HEK293 (cell line): ENCODE data around the gene CNIH3.

Experiments used
- CTCF ChIA-PET: fragments of 350-600 bp; formaldehyde crosslinking; extraction: SDS; loops from one replicate; lab custom pipeline; 2021; ENCODE audit warnings: antibody characterized with exemption; lab: Yijun Ruan, JAX
- POLR2A ChIA-PET: fragments of 300-600 bp; formaldehyde crosslinking; extraction: SDS; loops from one replicate; lab custom pipeline; 2020; ENCODE audit warnings: antibody characterized with exemption, inconsistent platforms; lab: Yijun Ruan, JAX
- H3K27ac ChIP-seq: fragments of 200-500 bp; sonication (Bioruptor generic); 2 replicates; pipeline ENCODE4 v1.5.1; 2014; ENCODE audit warnings: low read depth, low read length, control low read depth, inconsistent platforms; ENCODE audit errors: extremely low read depth
- H3K36me3 ChIP-seq, 2 experiments: fragments of 200-500 bp in 1 of 2; sonication (Bioruptor generic) in 1 of 2; 1 replicate in 1 of 2; 2 replicates in 1 of 2; pipeline ENCODE4 v1.5.1; 2014 to 2017; ENCODE audit warnings: inconsistent platforms in 2 of 2, low read length in 2 of 2; ENCODE audit not compliant: control insufficient read depth in 2 of 2, insufficient read depth in 1 of 2
- H3K4me1 ChIP-seq: fragments of 200-500 bp; sonication (Bioruptor generic); 2 replicates; pipeline ENCODE4 v1.5.1; 2014; ENCODE audit warnings: mild to moderate bottlenecking, low read length, inconsistent platforms; ENCODE audit not compliant: control insufficient read depth, insufficient read depth
- H3K4me3 ChIP-seq: 2 replicates; pipeline ENCODE4 v1.5.1; 2011; ENCODE audit warnings: low read depth, mild to moderate bottlenecking, control low read depth, low read length, moderate library complexity
- H3K9me3 ChIP-seq: fragments of 200-500 bp; sonication (Bioruptor generic); 2 replicates; pipeline ENCODE4 v1.5.1; 2014; ENCODE audit warnings: low read depth, low read length, inconsistent platforms; ENCODE audit not compliant: control insufficient read depth, insufficient read depth
- GFI1B ChIP-seq: fragments of 450-650 bp; formaldehyde crosslinking; IDR thresholded peaks from 2 replicates; pipeline ENCODE4 v1.5.1; 2016; ENCODE audit warnings: missing biosample characterization, missing genetic modification characterization
- SCRT2 ChIP-seq: fragments of 450-650 bp; formaldehyde crosslinking; IDR thresholded peaks from 2 replicates; pipeline ENCODE4 v1.5.1; 2016; ENCODE audit warnings: missing biosample characterization, missing genetic modification characterization
- SETDB1 ChIP-seq: IDR thresholded peaks from one replicate; pipeline ENCODE4 v1.6.1; 2017; ENCODE audit warnings: mild to moderate bottlenecking, low read length, moderate library complexity, mixed read lengths; ENCODE audit not compliant: insufficient read length
- TCF7L2 ChIP-seq: IDR thresholded peaks from 2 replicates; pipeline ENCODE4 v1.6.1; 2011; ENCODE audit warnings: low read depth, mild to moderate bottlenecking, inconsistent platforms, low read length, moderate library complexity, borderline replicate concordance
- ZFP37 ChIP-seq: fragments of 450-650 bp; formaldehyde crosslinking; IDR thresholded peaks from 2 replicates; pipeline ENCODE4 v1.5.1; 2016; ENCODE audit warnings: missing biosample characterization, missing genetic modification characterization
- ZIC2 ChIP-seq: fragments of 450-650 bp; formaldehyde crosslinking; IDR thresholded peaks from 2 replicates; pipeline ENCODE4 v1.5.1; 2016; ENCODE audit warnings: missing biosample characterization, missing genetic modification characterization
- ZNF175 ChIP-seq: fragments of 450-650 bp; formaldehyde crosslinking; IDR thresholded peaks from 2 replicates; pipeline ENCODE4 v1.5.1; 2016; ENCODE audit warnings: missing biosample characterization, missing genetic modification characterization
- ZNF239 ChIP-seq: fragments of 450-650 bp; formaldehyde crosslinking; IDR thresholded peaks from 2 replicates; pipeline ENCODE4 v1.5.1; 2016; ENCODE audit warnings: missing biosample characterization, missing genetic modification characterization
- ZNF404 ChIP-seq: fragments of 450-650 bp; formaldehyde crosslinking; IDR thresholded peaks from 2 replicates; pipeline ENCODE4 v1.5.1; 2017; ENCODE audit warnings: missing biosample characterization, missing genetic modification characterization
- ZNF521 ChIP-seq: fragments of 450-650 bp; formaldehyde crosslinking; IDR thresholded peaks from 2 replicates; pipeline ENCODE4 v1.5.1; 2017; ENCODE audit warnings: missing biosample characterization, mild to moderate bottlenecking, missing genetic modification characterization
- ZNF548 ChIP-seq: fragments of 450-650 bp; formaldehyde crosslinking; IDR thresholded peaks from 2 replicates; pipeline ENCODE4 v1.5.1; 2016; ENCODE audit warnings: missing biosample characterization, missing genetic modification characterization
- ZNF549 ChIP-seq: fragments of 450-650 bp; IDR thresholded peaks from 2 replicates; pipeline ENCODE4 v1.5.1; 2018; ENCODE audit warnings: missing biosample characterization, missing genetic modification characterization, mild to moderate bottlenecking, inconsistent platforms, moderate library complexity
- ZNF776 ChIP-seq: fragments of 450-650 bp; formaldehyde crosslinking; IDR thresholded peaks from 2 replicates; pipeline ENCODE4 v1.5.0; 2017; ENCODE audit warnings: missing biosample characterization, missing genetic modification characterization, borderline replicate concordance
- TF ChIP-seq, protein P1 (sequence below): fragments of 450-650 bp; formaldehyde crosslinking; IDR thresholded peaks from 2 replicates; pipeline ENCODE4 v1.5.1; 2016; ENCODE audit warnings: missing biosample characterization, missing genetic modification characterization
- TF ChIP-seq, protein P2 (sequence below): fragments of 450-650 bp; formaldehyde crosslinking; IDR thresholded peaks from 2 replicates; pipeline ENCODE4 v1.5.1; 2016; ENCODE audit warnings: missing biosample characterization, missing genetic modification characterization
- TF ChIP-seq, protein P3 (sequence below): fragments of 450-650 bp; formaldehyde crosslinking; IDR thresholded peaks from 2 replicates; pipeline ENCODE4 v1.5.1; 2016; ENCODE audit warnings: missing biosample characterization, missing genetic modification characterization
- TF ChIP-seq, protein P4 (sequence below): fragments of 450-650 bp; formaldehyde crosslinking; IDR thresholded peaks from 2 replicates; pipeline ENCODE4 v1.5.1; 2016; ENCODE audit warnings: missing biosample characterization, missing genetic modification characterization
- TF ChIP-seq, protein P5 (sequence below): fragments of 450-650 bp; formaldehyde crosslinking; IDR thresholded peaks from 2 replicates; pipeline ENCODE4 v1.5.1; 2017; ENCODE audit warnings: missing biosample characterization, missing genetic modification characterization

The CNIH3 gene

DNA sequence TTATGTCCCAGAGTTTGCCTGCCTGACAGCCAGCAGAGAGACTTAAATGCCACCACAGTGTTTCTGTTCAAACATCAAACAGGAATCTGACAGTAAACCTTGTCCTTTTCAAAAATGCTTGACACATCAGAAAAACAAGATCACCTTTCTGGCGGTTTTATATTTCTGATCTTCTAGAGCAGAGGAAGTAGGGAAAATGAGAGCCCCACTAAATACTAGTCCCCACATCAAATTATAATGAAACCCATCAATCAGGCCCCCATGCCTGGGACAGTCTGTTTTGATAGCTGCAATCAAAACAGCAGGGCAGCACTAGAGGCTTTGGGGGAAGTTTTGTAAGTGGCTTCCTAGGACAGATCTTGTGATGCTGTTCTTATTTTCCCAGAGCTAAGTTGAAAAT is 129.3 kb downstream of the CNIH3 start:
- TF ChIP-seq ZIC2: peak; percentile 55
- TF ChIP-seq ZNF776 (tag by site-specific recombination): no peak
- no peak for TF ChIP-seq ZNF549
- TF ChIP-seq SETDB1: no peak
- no peak for TF ChIP-seq ZNF548 (tag by site-specific recombination)
- TF ChIP-seq, protein P1, sequence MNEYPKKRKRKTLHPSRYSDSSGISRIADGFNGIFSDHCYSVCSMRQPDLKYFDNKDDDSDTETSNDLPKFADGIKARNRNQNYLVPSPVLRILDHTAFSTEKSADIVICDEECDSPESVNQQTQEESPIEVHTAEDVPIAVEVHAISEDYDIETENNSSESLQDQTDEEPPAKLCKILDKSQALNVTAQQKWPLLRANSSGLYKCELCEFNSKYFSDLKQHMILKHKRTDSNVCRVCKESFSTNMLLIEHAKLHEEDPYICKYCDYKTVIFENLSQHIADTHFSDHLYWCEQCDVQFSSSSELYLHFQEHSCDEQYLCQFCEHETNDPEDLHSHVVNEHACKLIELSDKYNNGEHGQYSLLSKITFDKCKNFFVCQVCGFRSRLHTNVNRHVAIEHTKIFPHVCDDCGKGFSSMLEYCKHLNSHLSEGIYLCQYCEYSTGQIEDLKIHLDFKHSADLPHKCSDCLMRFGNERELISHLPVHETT: no peak
- TF ChIP-seq TCF7L2: 0 out of 2 replicates have a peak, but pooled peaks have one; percentile 24

DNA sequence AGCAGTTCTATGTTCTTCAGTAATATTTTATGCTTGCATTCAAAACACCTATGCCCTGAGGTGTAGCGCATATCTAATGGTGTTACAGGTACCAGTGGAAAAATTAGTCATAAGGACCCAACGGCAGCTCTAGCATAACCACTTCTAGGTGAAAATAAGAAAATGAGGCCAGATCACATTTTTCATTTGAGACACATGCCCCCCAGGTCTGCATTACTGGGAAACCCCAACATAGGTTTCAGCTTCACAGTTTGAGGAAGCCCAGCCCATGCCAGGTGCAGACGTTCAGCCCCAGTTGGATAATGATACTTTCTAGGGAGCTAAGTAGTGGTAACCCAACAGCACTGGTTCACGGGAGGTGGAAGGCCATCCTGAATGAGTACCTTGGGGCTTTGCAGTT is 129.8 kb downstream of the CNIH3 start:
- no peaks in the 10 kb centered on the region for H3K36me3 ChIP-seq
- no peaks in the 10 kb centered on the region for H3K9me3 ChIP-seq
- TF ChIP-seq, protein P2, sequence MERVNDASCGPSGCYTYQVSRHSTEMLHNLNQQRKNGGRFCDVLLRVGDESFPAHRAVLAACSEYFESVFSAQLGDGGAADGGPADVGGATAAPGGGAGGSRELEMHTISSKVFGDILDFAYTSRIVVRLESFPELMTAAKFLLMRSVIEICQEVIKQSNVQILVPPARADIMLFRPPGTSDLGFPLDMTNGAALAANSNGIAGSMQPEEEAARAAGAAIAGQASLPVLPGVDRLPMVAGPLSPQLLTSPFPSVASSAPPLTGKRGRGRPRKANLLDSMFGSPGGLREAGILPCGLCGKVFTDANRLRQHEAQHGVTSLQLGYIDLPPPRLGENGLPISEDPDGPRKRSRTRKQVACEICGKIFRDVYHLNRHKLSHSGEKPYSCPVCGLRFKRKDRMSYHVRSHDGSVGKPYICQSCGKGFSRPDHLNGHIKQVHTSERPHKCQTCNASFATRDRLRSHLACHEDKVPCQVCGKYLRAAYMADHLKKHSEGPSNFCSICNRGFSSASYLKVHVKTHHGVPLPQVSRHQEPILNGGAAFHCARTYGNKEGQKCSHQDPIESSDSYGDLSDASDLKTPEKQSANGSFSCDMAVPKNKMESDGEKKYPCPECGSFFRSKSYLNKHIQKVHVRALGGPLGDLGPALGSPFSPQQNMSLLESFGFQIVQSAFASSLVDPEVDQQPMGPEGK: no peak
- TF ChIP-seq, protein P3, sequence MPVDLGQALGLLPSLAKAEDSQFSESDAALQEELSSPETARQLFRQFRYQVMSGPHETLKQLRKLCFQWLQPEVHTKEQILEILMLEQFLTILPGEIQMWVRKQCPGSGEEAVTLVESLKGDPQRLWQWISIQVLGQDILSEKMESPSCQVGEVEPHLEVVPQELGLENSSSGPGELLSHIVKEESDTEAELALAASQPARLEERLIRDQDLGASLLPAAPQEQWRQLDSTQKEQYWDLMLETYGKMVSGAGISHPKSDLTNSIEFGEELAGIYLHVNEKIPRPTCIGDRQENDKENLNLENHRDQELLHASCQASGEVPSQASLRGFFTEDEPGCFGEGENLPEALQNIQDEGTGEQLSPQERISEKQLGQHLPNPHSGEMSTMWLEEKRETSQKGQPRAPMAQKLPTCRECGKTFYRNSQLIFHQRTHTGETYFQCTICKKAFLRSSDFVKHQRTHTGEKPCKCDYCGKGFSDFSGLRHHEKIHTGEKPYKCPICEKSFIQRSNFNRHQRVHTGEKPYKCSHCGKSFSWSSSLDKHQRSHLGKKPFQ (tag by site-specific recombination): no peak
- TF ChIP-seq ZNF521 (tag by site-specific recombination): no peak
- TF ChIP-seq, protein P4, sequence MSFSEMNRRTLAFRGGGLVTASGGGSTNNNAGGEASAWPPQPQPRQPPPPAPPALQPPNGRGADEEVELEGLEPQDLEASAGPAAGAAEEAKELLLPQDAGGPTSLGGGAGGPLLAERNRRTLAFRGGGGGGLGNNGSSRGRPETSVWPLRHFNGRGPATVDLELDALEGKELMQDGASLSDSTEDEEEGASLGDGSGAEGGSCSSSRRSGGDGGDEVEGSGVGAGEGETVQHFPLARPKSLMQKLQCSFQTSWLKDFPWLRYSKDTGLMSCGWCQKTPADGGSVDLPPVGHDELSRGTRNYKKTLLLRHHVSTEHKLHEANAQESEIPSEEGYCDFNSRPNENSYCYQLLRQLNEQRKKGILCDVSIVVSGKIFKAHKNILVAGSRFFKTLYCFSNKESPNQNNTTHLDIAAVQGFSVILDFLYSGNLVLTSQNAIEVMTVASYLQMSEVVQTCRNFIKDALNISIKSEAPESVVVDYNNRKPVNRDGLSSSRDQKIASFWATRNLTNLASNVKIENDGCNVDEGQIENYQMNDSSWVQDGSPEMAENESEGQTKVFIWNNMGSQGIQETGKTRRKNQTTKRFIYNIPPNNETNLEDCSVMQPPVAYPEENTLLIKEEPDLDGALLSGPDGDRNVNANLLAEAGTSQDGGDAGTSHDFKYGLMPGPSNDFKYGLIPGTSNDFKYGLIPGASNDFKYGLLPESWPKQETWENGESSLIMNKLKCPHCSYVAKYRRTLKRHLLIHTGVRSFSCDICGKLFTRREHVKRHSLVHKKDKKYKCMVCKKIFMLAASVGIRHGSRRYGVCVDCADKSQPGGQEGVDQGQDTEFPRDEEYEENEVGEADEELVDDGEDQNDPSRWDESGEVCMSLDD (tag by site-specific recombination): no peak
- TF ChIP-seq ZFP37 (tag by site-specific recombination): no peak
- TF ChIP-seq GFI1B: no peak
- TF ChIP-seq ZNF404 (tag by site-specific recombination): no peak
- no peak for TF ChIP-seq ZNF175 (tag by site-specific recombination)
- TF ChIP-seq SCRT2 (tag by site-specific recombination): no peak
- no peak for TF ChIP-seq ZNF239 (tag by site-specific recombination)
- TF ChIP-seq, protein P5, sequence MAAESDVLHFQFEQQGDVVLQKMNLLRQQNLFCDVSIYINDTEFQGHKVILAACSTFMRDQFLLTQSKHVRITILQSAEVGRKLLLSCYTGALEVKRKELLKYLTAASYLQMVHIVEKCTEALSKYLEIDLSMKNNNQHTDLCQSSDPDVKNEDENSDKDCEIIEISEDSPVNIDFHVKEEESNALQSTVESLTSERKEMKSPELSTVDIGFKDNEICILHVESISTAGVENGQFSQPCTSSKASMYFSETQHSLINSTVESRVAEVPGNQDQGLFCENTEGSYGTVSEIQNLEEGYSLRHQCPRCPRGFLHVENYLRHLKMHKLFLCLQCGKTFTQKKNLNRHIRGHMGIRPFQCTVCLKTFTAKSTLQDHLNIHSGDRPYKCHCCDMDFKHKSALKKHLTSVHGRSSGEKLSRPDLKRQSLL (tag by site-specific recombination): no peak
- no peak overlapping the region for H3K4me3 ChIP-seq
- POLR2A ChIA-PET: no interaction called here
- H3K4me1 ChIP-seq: peaks cover 6% of the 10 kb centered on the region; the same call in 1 of the 2 replicates
- H3K27ac ChIP-seq: no peak overlapping the region
- CTCF ChIA-PET: interaction anchor here (0.9 kb wide), 1 partner anchor 32 kb away, joined by 3 read pairs; no protein-coding TSS in a partner anchor

More for the DNA sequence above, 129.3 kb downstream of the CNIH3 start:
- Histone ChIP-seq H3K9me3 (no peaks in the 10 kb centered on the region), H3K36me3 (no peaks in the 10 kb centered on the region), H3K27ac (no peak overlapping the region), H3K4me1 (peaks cover 6% of the 10 kb centered on the region; the same call in 1 of the 2 replicates), H3K4me3 (no peak overlapping the region)
- ChIA-PET CTCF (interaction anchor here (0.9 kb wide), 1 partner anchor 31 kb away, joined by 3 read pairs; no protein-coding TSS in a partner anchor), POLR2A (no interaction called here)
